ENCODE measurements around the gene DAAM2. TPM values are rescaled to one million over a fixed set of nuclear protein-coding genes. Genes with fewer than 3 reads are reported as not detected.

DAAM2 gene
- total RNA-seq, 4 donors from 2014 or later: 15.7 to 31.6 (median 20.7) TPM

DNA sequence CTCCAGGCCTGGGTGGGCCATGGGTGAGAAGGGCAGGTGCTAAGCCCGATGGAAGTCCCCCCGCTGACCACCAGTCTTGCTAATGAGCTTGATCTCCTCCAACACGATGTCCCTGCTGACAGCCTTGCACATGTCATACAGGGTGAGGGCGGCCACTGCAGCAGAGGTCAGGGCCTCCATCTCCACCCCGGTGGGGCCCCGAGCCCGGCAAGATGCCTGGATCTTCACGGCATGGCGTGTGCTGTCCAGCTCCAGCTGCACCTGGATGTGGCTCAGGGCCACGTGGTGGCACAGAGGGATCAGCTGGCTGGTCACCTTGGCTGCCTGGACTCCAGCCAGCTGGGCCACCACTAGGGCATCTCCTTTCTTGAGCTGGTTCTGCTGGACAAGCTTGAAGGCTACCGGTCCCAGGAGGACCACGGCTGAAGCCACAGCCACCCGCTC, 114.2 kb downstream of the DAAM2 start:
- DNase-seq: no peak
- in situ Hi-C loops (cut with MboI; ENCODE audit: low pct_ligation_motif_present in 1 of 4, low pct_unique_long_range_greater_than_20kb in 1 of 4, low sequenced_read_pairs in 3 of 4) (no loop called here), intact Hi-C loops (cut with DNase I; ENCODE audit: low total_unique reads) (no loop called here)
- Histone ChIP-seq H3K4me1 (no peaks in the 10 kb centered on the region), H3K27me3 (no peaks in the 10 kb centered on the region), H3K36me3 (no peaks in the 10 kb centered on the region), H3K4me3 (no peak overlapping the region), H3K27ac (no peak overlapping the region), H3K9me3 (no peaks in the 10 kb centered on the region)
- WGBS, 2 donors (ENCODE audit: low coverage in 1 of 2): 75% methylated on average over 7 of the region's 13 CpGs; no CpG with 5 or more reads in 1 of the 2 donors
- no peak for TF ChIP-seq EP300 (IDR thresholded peaks at IDR 0.05; ENCODE audit: low read depth)
- no peak for TF ChIP-seq POLR2AphosphoS5 (IDR thresholded peaks at IDR 0.05)
- TF ChIP-seq, protein P1, sequence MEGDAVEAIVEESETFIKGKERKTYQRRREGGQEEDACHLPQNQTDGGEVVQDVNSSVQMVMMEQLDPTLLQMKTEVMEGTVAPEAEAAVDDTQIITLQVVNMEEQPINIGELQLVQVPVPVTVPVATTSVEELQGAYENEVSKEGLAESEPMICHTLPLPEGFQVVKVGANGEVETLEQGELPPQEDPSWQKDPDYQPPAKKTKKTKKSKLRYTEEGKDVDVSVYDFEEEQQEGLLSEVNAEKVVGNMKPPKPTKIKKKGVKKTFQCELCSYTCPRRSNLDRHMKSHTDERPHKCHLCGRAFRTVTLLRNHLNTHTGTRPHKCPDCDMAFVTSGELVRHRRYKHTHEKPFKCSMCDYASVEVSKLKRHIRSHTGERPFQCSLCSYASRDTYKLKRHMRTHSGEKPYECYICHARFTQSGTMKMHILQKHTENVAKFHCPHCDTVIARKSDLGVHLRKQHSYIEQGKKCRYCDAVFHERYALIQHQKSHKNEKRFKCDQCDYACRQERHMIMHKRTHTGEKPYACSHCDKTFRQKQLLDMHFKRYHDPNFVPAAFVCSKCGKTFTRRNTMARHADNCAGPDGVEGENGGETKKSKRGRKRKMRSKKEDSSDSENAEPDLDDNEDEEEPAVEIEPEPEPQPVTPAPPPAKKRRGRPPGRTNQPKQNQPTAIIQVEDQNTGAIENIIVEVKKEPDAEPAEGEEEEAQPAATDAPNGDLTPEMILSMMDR (IDR thresholded peaks at IDR 0.05): no peak
- TF ChIP-seq POLR2A (IDR thresholded peaks at IDR 0.05): no peak

DNA sequence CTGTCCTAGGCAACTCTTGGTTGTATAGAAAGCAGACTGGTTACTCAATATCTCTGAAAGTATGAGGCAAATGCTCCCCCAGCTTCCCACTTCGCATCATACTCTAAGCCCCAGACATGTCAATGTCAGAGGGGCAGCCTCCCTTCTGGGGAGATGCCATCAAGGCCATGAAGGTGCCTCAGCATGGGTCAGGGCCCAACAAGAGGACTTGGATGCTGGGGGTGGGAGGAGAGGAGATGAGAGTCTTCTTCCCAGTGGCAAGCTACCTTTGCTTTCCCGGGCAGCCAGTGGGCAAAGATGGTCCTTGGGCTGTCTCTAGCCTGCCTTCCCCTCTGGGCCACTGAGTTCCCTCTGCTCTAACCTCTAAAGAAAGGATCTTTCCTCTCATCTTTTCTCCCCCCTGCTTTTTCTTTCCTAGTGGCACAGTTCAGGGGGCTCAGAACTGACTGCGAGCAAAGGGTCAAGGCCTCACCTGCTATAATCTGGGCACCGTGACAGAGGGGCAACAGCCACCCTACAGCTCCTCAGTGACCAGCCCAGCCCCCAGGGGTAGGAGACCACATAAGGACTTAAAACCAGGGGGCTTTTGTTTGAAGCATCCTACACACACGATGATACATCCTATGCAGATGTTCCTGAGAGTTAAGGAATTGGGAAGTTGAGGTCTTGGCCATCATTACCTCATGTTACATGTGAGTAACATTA, 115.8 kb downstream of the DAAM2 start:
- Histone ChIP-seq H3K4me1 (no peaks in the 10 kb centered on the region), H3K4me3 (no peak overlapping the region), H3K9me3 (no peaks in the 10 kb centered on the region), H3K27ac (no peak overlapping the region), H3K27me3 (no peaks in the 10 kb centered on the region), H3K36me3 (peaks cover 0 to 4% (median 0%) of the 10 kb centered on the region in 4 donors)
- intact Hi-C loops (cut with DNase I; ENCODE audit: low total_unique reads): no loop called here
- no peak for TF ChIP-seq POLR2AphosphoS5 (IDR thresholded peaks at IDR 0.05)
- no peak for TF ChIP-seq POLR2A (IDR thresholded peaks at IDR 0.05)
- TF ChIP-seq, protein P1 (IDR thresholded peaks at IDR 0.05): no peak
- TF ChIP-seq EP300 (IDR thresholded peaks at IDR 0.05; ENCODE audit: low read depth): no peak
- DNase-seq: no peak
- in situ Hi-C loops (cut with MboI; ENCODE audit: low pct_ligation_motif_present in 1 of 4, low pct_unique_long_range_greater_than_20kb in 1 of 4, low sequenced_read_pairs in 3 of 4): no loop called here
- WGBS, 2 donors (ENCODE audit: low coverage in 1 of 2): 81% methylated on average over 5 of the region's 5 CpGs; no CpG with 5 or more reads in 1 of the 2 donors

DNA sequence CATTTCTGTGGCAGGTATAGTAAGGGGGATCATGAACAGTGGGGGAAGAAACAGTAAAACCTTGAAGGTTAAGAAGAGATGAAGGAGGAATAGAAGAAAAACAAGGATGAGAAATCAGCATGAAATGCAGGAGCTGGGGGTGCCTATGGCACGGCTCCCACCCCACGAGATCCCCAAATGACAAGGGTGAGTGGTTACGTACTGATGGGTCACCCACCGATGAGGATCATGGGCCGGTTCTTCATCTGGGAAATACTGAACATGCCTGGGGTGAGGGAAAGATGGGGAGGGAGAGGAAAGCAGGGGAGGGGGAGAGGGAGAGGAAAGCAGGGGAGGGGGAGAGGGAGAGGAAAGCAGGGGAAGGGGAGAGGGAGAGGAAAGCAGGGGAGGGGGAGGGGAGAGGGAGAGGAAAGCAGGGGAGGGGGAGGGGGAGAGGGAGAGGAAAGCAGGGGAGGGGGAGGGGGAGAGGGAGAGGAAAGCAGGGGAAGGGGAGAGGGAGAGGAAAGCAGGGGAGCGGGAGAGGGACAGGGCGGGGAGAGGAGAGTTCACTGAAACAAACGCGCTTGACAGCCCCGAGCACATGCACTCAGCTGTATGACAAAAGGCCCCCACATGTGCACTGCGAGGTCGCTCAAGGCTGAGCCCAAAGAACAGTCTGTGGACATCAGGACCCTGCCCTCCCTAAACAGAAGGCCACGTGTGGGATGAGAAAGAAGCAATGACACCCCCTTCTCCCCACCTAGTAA, 116.8 kb downstream of the DAAM2 start:
- in situ Hi-C loops (cut with MboI; ENCODE audit: low pct_ligation_motif_present in 1 of 4, low pct_unique_long_range_greater_than_20kb in 1 of 4, low sequenced_read_pairs in 3 of 4): no loop called here
- no peak overlapping the region for H3K4me3 ChIP-seq
- H3K4me1 ChIP-seq: no peaks in the 10 kb centered on the region
- peaks cover 0 to 8% (median 0%) of the 10 kb centered on the region in 4 donors for H3K36me3 ChIP-seq
- H3K27me3 ChIP-seq: no peaks in the 10 kb centered on the region
- DNase-seq: no peak
- H3K9me3 ChIP-seq: no peaks in the 10 kb centered on the region
- no peak overlapping the region for H3K27ac ChIP-seq
- intact Hi-C loops (cut with DNase I; ENCODE audit: low total_unique reads): no loop called here
- 72 to 84% methylated on average over 2 to 13 of the region's 13 CpGs for WGBS, 2 donors (ENCODE audit: low coverage in 1 of 2)
- TF ChIP-seq POLR2A (IDR thresholded peaks at IDR 0.05): no peak
- no peak for TF ChIP-seq POLR2AphosphoS5 (IDR thresholded peaks at IDR 0.05)
- no peak for TF ChIP-seq EP300 (IDR thresholded peaks at IDR 0.05; ENCODE audit: low read depth)
- TF ChIP-seq, protein P1 (IDR thresholded peaks at IDR 0.05): no peak

DNA sequence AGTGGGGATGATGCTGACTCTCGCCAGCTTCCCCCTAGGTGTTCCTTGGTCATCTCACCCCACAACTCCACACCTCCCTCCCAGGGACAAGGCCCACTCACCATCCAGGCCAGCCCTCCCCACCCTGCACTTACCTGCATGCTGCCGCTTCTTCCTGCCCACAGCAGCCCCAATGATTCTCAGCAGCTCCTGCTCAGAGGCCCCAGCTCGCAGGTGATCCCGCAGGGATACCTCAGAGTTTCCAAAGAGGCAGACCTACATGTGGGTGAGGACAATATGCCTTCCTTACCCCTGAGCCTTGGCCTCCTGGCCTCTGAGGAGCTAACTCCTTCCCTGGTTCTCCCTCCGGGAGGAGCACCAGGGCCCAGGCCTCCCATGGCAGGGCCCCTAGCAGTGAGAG, 117.5 kb downstream of the DAAM2 start:
- Histone ChIP-seq H3K27me3 (no peaks in the 10 kb centered on the region), H3K27ac (no peak overlapping the region), H3K9me3 (no peaks in the 10 kb centered on the region), H3K36me3 (peaks cover 0 to 8% (median 0%) of the 10 kb centered on the region in 4 donors), H3K4me1 (no peaks in the 10 kb centered on the region), H3K4me3 (no peak overlapping the region)
- TF ChIP-seq, protein P1 (IDR thresholded peaks at IDR 0.05): no peak
- TF ChIP-seq POLR2AphosphoS5 (IDR thresholded peaks at IDR 0.05) (no peak), POLR2A (IDR thresholded peaks at IDR 0.05) (no peak), EP300 (IDR thresholded peaks at IDR 0.05; ENCODE audit: low read depth) (no peak)
- 99 to 100% methylated on average over 1 to 5 of the region's 5 CpGs for WGBS, 2 donors (ENCODE audit: low coverage in 1 of 2)
- in situ Hi-C loops (cut with MboI; ENCODE audit: low pct_ligation_motif_present in 1 of 4, low pct_unique_long_range_greater_than_20kb in 1 of 4, low sequenced_read_pairs in 3 of 4) (no loop called here), intact Hi-C loops (cut with DNase I; ENCODE audit: low total_unique reads) (no loop called here)
- DNase-seq: no peak
